Measurements from ENCODE around the gene PRRT1B. TPM values are rescaled to one million over a fixed set of nuclear protein-coding genes. Genes with fewer than 3 reads are reported as not detected.

PRRT1B gene
- total and polyA plus RNA-seq, 2 donors from 2014 or later = 1.0 TPM; not detected in 1

GRCh38 chr9:131595696-131596429 lies 50.5 kb downstream of the PRRT1B start:
- Histone ChIP-seq H3K27me3 (ENCODE audit: control insufficient read depth, insufficient read depth, low read length) (no peaks in the 10 kb centered on the region), H3K9me3 (ENCODE audit: control insufficient read depth in 2 of 3, insufficient read depth in 1 of 3, low read length in 3 of 3) (no peaks in the 10 kb centered on the region), H3K9ac (ENCODE audit: low read length in 3 of 3) (no peak overlapping the region), H3K4me1 (ENCODE audit: control insufficient read depth in 2 of 3, insufficient read depth in 2 of 3, low read depth in 1 of 3, low read length in 3 of 3) (no peaks in the 10 kb centered on the region), H3K4me3 (ENCODE audit: low read length in 3 of 3) (no peak overlapping the region), H3K36me3 (ENCODE audit: control insufficient read depth in 2 of 3, insufficient read depth in 3 of 3, low read length in 3 of 3) (peaks cover 0 to 43% (median 27%) of the 10 kb centered on the region in 3 donors), H3K27ac (ENCODE audit: low read depth in 2 of 2, low read length in 2 of 2) (no peak overlapping the region)
- TF ChIP-seq CTCF (IDR thresholded peaks at IDR 0.05; ENCODE audit: borderline replicate concordance, extremely low read depth, insufficient read depth) = no peak
- no peak for DNase-seq
- FAIRE-seq = no peak
- intact Hi-C loops (cut with DNase I) = no loop called here

DNA sequence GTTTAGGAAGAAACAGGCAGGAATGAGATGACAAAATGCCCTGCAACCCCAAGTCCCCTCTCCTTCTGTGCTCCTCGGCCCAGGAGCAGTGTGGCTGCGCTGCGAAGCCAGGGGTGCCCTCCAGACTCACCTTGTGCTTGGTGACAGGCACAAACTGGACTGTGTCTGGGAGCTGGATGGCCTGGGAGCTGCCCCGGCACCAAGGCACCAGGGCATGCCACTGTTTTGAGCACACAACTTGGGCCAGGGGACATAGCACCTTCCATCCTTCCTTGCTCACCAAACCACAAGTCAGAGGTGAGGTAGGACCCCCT lies 51.1 kb downstream of the PRRT1B start:
- no peak for TF ChIP-seq CTCF (IDR thresholded peaks at IDR 0.05; ENCODE audit: borderline replicate concordance, extremely low read depth, insufficient read depth)
- DNase-seq = no peak
- no peak for FAIRE-seq
- no peaks in the 10 kb centered on the region for H3K9me3 ChIP-seq (ENCODE audit: control insufficient read depth in 2 of 3, insufficient read depth in 1 of 3, low read length in 3 of 3)
- no peak overlapping the region for H3K27ac ChIP-seq (ENCODE audit: low read depth in 2 of 2, low read length in 2 of 2)
- H3K4me3 ChIP-seq (ENCODE audit: low read length in 3 of 3) = no peak overlapping the region
- no peaks in the 10 kb centered on the region for H3K4me1 ChIP-seq (ENCODE audit: control insufficient read depth in 2 of 3, insufficient read depth in 2 of 3, low read depth in 1 of 3, low read length in 3 of 3)
- peaks cover 0 to 46% (median 27%) of the 10 kb centered on the region in 3 donors for H3K36me3 ChIP-seq (ENCODE audit: control insufficient read depth in 2 of 3, insufficient read depth in 3 of 3, low read length in 3 of 3)
- H3K27me3 ChIP-seq (ENCODE audit: control insufficient read depth, insufficient read depth, low read length) = no peaks in the 10 kb centered on the region
- no peak overlapping the region for H3K9ac ChIP-seq (ENCODE audit: low read length in 3 of 3)
- intact Hi-C loops (cut with DNase I) = no loop called here

GRCh38 chr9:131597246-131597645 lies 51.9 kb downstream of the PRRT1B start:
- DNase-seq (no peak), FAIRE-seq (no peak)
- Histone ChIP-seq H3K9me3 (ENCODE audit: control insufficient read depth in 2 of 3, insufficient read depth in 1 of 3, low read length in 3 of 3) (no peaks in the 10 kb centered on the region), H3K4me1 (ENCODE audit: control insufficient read depth in 2 of 3, insufficient read depth in 2 of 3, low read depth in 1 of 3, low read length in 3 of 3) (no peaks in the 10 kb centered on the region), H3K36me3 (ENCODE audit: control insufficient read depth in 2 of 3, insufficient read depth in 3 of 3, low read length in 3 of 3) (peaks cover 0 to 48% (median 27%) of the 10 kb centered on the region in 3 donors), H3K27me3 (ENCODE audit: control insufficient read depth, insufficient read depth, low read length) (no peaks in the 10 kb centered on the region), H3K9ac (ENCODE audit: low read length in 3 of 3) (no peak overlapping the region), H3K4me3 (ENCODE audit: low read length in 3 of 3) (no peak overlapping the region), H3K27ac (ENCODE audit: low read depth in 2 of 2, low read length in 2 of 2) (no peak overlapping the region)
- intact Hi-C loops (cut with DNase I) = no loop called here
- no peak for TF ChIP-seq CTCF (IDR thresholded peaks at IDR 0.05; ENCODE audit: borderline replicate concordance, extremely low read depth, insufficient read depth)

GRCh38 chr9:131598121-131598520 lies 52.8 kb downstream of the PRRT1B start:
- Histone ChIP-seq H3K36me3 (ENCODE audit: control insufficient read depth in 2 of 3, insufficient read depth in 3 of 3, low read length in 3 of 3) (peaks cover 0 to 51% (median 27%) of the 10 kb centered on the region in 3 donors), H3K27me3 (ENCODE audit: control insufficient read depth, insufficient read depth, low read length) (no peaks in the 10 kb centered on the region), H3K9ac (ENCODE audit: low read length in 3 of 3) (no peak overlapping the region), H3K27ac (ENCODE audit: low read depth in 2 of 2, low read length in 2 of 2) (no peak overlapping the region), H3K4me1 (ENCODE audit: control insufficient read depth in 2 of 3, insufficient read depth in 2 of 3, low read depth in 1 of 3, low read length in 3 of 3) (no peaks in the 10 kb centered on the region), H3K4me3 (ENCODE audit: low read length in 3 of 3) (no peak overlapping the region), H3K9me3 (ENCODE audit: control insufficient read depth in 2 of 3, insufficient read depth in 1 of 3, low read length in 3 of 3) (no peaks in the 10 kb centered on the region)
- TF ChIP-seq CTCF (IDR thresholded peaks at IDR 0.05; ENCODE audit: borderline replicate concordance, extremely low read depth, insufficient read depth) = no peak
- intact Hi-C loops (cut with DNase I) = no loop called here
- FAIRE-seq (no peak), DNase-seq (no peak)

Measured in kidney (tissue), 14 donors.